K562 (cell line): ENCODE results near the gene SEMA5A. TPM values are rescaled to one million over a fixed set of nuclear protein-coding genes. Genes with fewer than 3 reads are reported as not detected.

Experiments used
- ATAC-seq: fragments of 200-7000 bp; cut with Tn5 transposase; 3 replicates; pipeline ENCODE4 v1.9.1; 2020; ENCODE audit warnings: moderate library complexity
- BruUV-seq: library from RNA; stranded (reverse); fragments of 400-500 nt; replicated peaks from 2 replicates; lab custom pipeline; 2021; lab: Mats Ljungman, UMichigan
- CTCF ChIA-PET: fragments of 300-600 bp; formaldehyde crosslinking; extraction: SDS; loops from one replicate; lab custom pipeline; 2021; ENCODE audit warnings: low intra/inter-chr PET ratio; lab: Yijun Ruan, JAX
- POLR2A ChIA-PET: fragments of 300-600, 350-650 bp; sonication (Branson Sonifier 250); formaldehyde crosslinking; extraction: SDS; loops from one replicate; lab custom pipeline; 2021; ENCODE audit warnings: antibody characterized with exemption, inconsistent platforms; lab: Yijun Ruan, JAX
- DNase-seq, 4 experiments: peaks; one replicate each; pipeline versions ENCODE4 v3.0.0 to v3.0.0-alpha.2; 2011 to 2018; ENCODE audit warnings: low spot score in 3 of 4, mixed read lengths in 3 of 4; ENCODE audit errors: extremely low read depth in 1 of 4
- FAIRE-seq: peaks from 2 replicates; lab custom pipeline; 2011; peaks lifted over from hg19 to GRCh38; lab: Jason Lieb, UNC
- H2AFZ ChIP-seq: 2 replicates; pipeline ENCODE4 v1.6.0; 2011; ENCODE audit warnings: low read depth, low read length, control low read depth, inconsistent platforms
- H3K27ac ChIP-seq: fragments of 200-600 bp; 3 replicates; pipeline ENCODE4 v1.8.0; 2011; ENCODE audit warnings: low read depth, mild to moderate bottlenecking, control low read depth, inconsistent platforms, low read length, moderate library complexity, mixed read lengths; ENCODE audit errors: extremely low read depth
- H3K27me3 ChIP-seq, 2 experiments: fragments of 300-600 bp in 1 of 2; 2 replicates in 1 of 2; 3 replicates in 1 of 2; pipeline versions ENCODE4 v1.6.0 to v1.8.0; 2011; ENCODE audit warnings: inconsistent platforms in 2 of 2, low read length in 2 of 2, mild to moderate bottlenecking in 1 of 2, mixed read lengths in 1 of 2, moderate library complexity in 1 of 2; ENCODE audit not compliant: control insufficient read depth in 2 of 2, insufficient read depth in 2 of 2
- H3K36me3 ChIP-seq: fragments of 300-600 bp; 3 replicates; pipeline ENCODE4 v1.8.0; 2011; ENCODE audit warnings: mild to moderate bottlenecking, low read length, inconsistent platforms; ENCODE audit not compliant: control insufficient read depth, insufficient read depth
- H3K4me1 ChIP-seq, 2 experiments: fragments of 200-600 bp in 1 of 2; replicated peaks in 1 of 2; 2 replicates in 1 of 2; 3 replicates in 1 of 2; pipeline versions ENCODE4 v1.5.1 to v1.8.0; 2011; ENCODE audit warnings: inconsistent platforms in 2 of 2, low read length in 2 of 2, mild to moderate bottlenecking in 1 of 2, mixed read lengths in 1 of 2, moderate library complexity in 1 of 2; ENCODE audit not compliant: control insufficient read depth in 2 of 2, insufficient read depth in 2 of 2
- H3K4me2 ChIP-seq: 2 replicates; pipeline ENCODE4 v1.6.1; 2011; ENCODE audit warnings: low read length, control low read depth, inconsistent platforms, mixed read lengths; ENCODE audit not compliant: insufficient read depth
- H3K4me3 ChIP-seq: fragments of 200-600 bp; sonication (generic), shearing (Covaris generic); 2 replicates; pipeline ENCODE4 v1.5.1; 2016; ENCODE audit warnings: control low read depth, inconsistent platforms
- H3K79me2 ChIP-seq: fragments of 200-600 bp; 3 replicates; pipeline ENCODE4 v1.8.0; 2011; ENCODE audit warnings: low read length, inconsistent platforms; ENCODE audit not compliant: control insufficient read depth, insufficient read depth
- H3K9ac ChIP-seq, 2 experiments: 2 replicates each; pipeline versions ENCODE4 v1.6.0 to v1.6.1; 2011; ENCODE audit warnings: low read depth in 2 of 2, low read length in 2 of 2, control low read depth in 1 of 2, inconsistent platforms in 1 of 2, mild to moderate bottlenecking in 1 of 2, mixed read lengths in 1 of 2; ENCODE audit not compliant: insufficient read depth in 1 of 2
- H3K9me1 ChIP-seq: one replicate; pipeline ENCODE4 v1.6.0; 2011; ENCODE audit warnings: inconsistent platforms, mild to moderate bottlenecking, low read length, moderate library complexity; ENCODE audit not compliant: control insufficient read depth, insufficient read depth
- H3K9me3 ChIP-seq: replicated peaks from 2 replicates; pipeline ENCODE4 v1.5.1; 2011; ENCODE audit warnings: low read depth, low read length, inconsistent platforms; ENCODE audit not compliant: control insufficient read depth, insufficient read depth
- H4K20me1 ChIP-seq: replicated peaks from 2 replicates; pipeline ENCODE4 v1.6.1; 2011; ENCODE audit warnings: low read length, inconsistent platforms, mixed read lengths; ENCODE audit not compliant: control insufficient read depth, insufficient read depth
- CREB1 ChIP-seq, 2 experiments: sonication (generic) in 1 of 2; formaldehyde crosslinking in 1 of 2; IDR thresholded peaks; 2 replicates each; pipeline versions ENCODE4 v1.6.1 to v1.8.0; 2012 to 2022; ENCODE audit warnings: inconsistent platforms in 1 of 2, mild to moderate bottlenecking in 1 of 2, missing genetic modification reagents in 1 of 2, moderate library complexity in 1 of 2
- EHMT2 ChIP-seq: fragments of 450-650 bp; IDR thresholded peaks from 2 replicates; pipeline ENCODE4 v1.6.1; 2018; ENCODE audit warnings: antibody characterized with exemption
- FOXM1 ChIP-seq, 2 experiments: fragments of 450-650 bp in 1 of 2; sonication (generic) in 1 of 2; formaldehyde crosslinking in 1 of 2; IDR thresholded peaks; 2 replicates each; pipeline versions ENCODE4 v1.6.1 to v1.9.0; 2017 to 2022; ENCODE audit warnings: low read depth in 2 of 2, mild to moderate bottlenecking in 2 of 2, missing genetic modification reagents in 1 of 2, moderate library complexity in 1 of 2
- GTF2F1 ChIP-seq: IDR thresholded peaks from 2 replicates; pipeline ENCODE4 v1.6.1; 2011; ENCODE audit warnings: low read depth, low read length, improper control_type of control experiment
- NCOA4 ChIP-seq: fragments of 450-650 bp; IDR thresholded peaks from 2 replicates; pipeline ENCODE4 v1.6.1; 2018; ENCODE audit warnings: mild to moderate bottlenecking; ENCODE audit not compliant: partially characterized antibody
- NR1H2 ChIP-seq: sonication (generic); formaldehyde crosslinking; IDR thresholded peaks from 2 replicates; pipeline ENCODE4 v1.4.0; 2020; ENCODE audit warnings: mild to moderate bottlenecking, missing genetic modification reagents
- POLR2H ChIP-seq: IDR thresholded peaks from 2 replicates; pipeline ENCODE4 v1.6.1; 2016; ENCODE audit warnings: missing genetic modification characterization, low read depth, mild to moderate bottlenecking, control low read depth, missing compliant biosample characterization, moderate library complexity
- PPARD ChIP-seq: fragments of 250-450 bp; sonication (Bioruptor Pico); IDR thresholded peaks from 2 replicates; pipeline ENCODE4 v1.8.0; 2022; ENCODE audit warnings: inconsistent platforms, mild to moderate bottlenecking, moderate library complexity
- PREB ChIP-seq: sonication (generic); formaldehyde crosslinking; IDR thresholded peaks from 2 replicates; pipeline ENCODE4 v1.8.1; 2023; ENCODE audit warnings: mild to moderate bottlenecking, missing genetic modification reagents
- SIX5 ChIP-seq, 2 experiments: IDR thresholded peaks; 2 replicates each; pipeline ENCODE4 v1.6.1; 2011; ENCODE audit warnings: low read length in 2 of 2, borderline replicate concordance in 1 of 2, low read depth in 1 of 2, mild to moderate bottlenecking in 1 of 2, moderate library complexity in 1 of 2; ENCODE audit not compliant: insufficient read depth in 1 of 2
- ZBTB40 ChIP-seq, 2 experiments: fragments of 450-650 bp in 1 of 2; sonication (generic) in 1 of 2; formaldehyde crosslinking in 1 of 2; IDR thresholded peaks; 2 replicates each; pipeline versions ENCODE4 v1.7.1 to v1.9.0; 2016 to 2022; ENCODE audit warnings: inconsistent platforms in 1 of 2, mild to moderate bottlenecking in 1 of 2, missing genetic modification reagents in 1 of 2
- ZNF121 ChIP-seq: sonication (generic); formaldehyde crosslinking; conservative IDR thresholded peaks from 2 replicates; pipeline ENCODE4 v1.8.0; 2022; ENCODE audit warnings: missing genetic modification reagents
- ZSCAN32 ChIP-seq: fragments of 450-650 bp; formaldehyde crosslinking; IDR thresholded peaks from 2 replicates; pipeline ENCODE4 v1.4.0; 2020; ENCODE audit warnings: mild to moderate bottlenecking, moderate library complexity
- in situ Hi-C: fragments of 300-500 bp; cut with MboI; formaldehyde crosslinking; loops from 4 replicates; pipeline ENCODE4 v1.15.0; 2018; ENCODE audit warnings: inconsistent platforms, mixed read lengths
- intact Hi-C: fragments of 100-400 bp; cut with micrococcal nuclease; formaldehyde crosslinking; loops from 2 replicates; pipeline ENCODE4 v1.14.2; 2022
- polyA plus RNA-seq, 8 experiments: library from polyadenylated mRNA; depleted of rRNA in 4 of 8; stranded (reverse) in 5 of 8; unstranded in 3 of 8; fragments of >200 nt; fragmentation: Nextera tagmentation in 2 of 8; fragmentation: Illumina TruSeq in 1 of 8; extraction: Ambion mirVana in 2 of 8; extraction: Trizol in 1 of 8; gene quantifications; 2 replicates each; pipeline versions ENCODE4 v1.2.1 to v1.2.3, GENCODE V29; 2011 to 2014; ENCODE audit warnings: inconsistent platforms in 1 of 8, missing spikeins in 1 of 8
- total RNA-seq, 7 experiments: library from RNA; depleted of rRNA in 6 of 7; stranded (reverse); fragments of >200 nt in 6 of 7; fragmentation: Illumina TruSeq in 2 of 7; extraction: Trizol in 2 of 7; gene quantifications; 2 replicates each; pipeline versions ENCODE4 v1.2.1 to v1.2.3, GENCODE V29; 2011 to 2021; ENCODE audit warnings: low replicate concordance in 1 of 7

SEMA5A gene
- total and polyA plus RNA-seq, 9 of the 15 experiments (the other 6 are each of a cell fraction or from before 2014, with no cell fraction given) = 0.02 TPM; not detected in 8

- no TSS peak for BruUV-seq
- Histone ChIP-seq H3K79me2 (no peaks in the 10 kb centered on the region), H2AFZ (no peak overlapping the region), H4K20me1 (no peaks in the 10 kb centered on the region), H3K36me3 (no peaks in the 10 kb centered on the region), H3K27me3 (no peaks in the 10 kb centered on the region), H3K9me3 (no peaks in the 10 kb centered on the region), H3K9me1 (no peaks in the 10 kb centered on the region), H3K9ac (no peak overlapping the region), H3K4me2 (no peak overlapping the region), H3K27ac (no peak overlapping the region), H3K4me1 (no peaks in the 10 kb centered on the region), H3K4me3 (no peak overlapping the region)
- FAIRE-seq (no peak), DNase-seq (no peak), ATAC-seq (no peak)
- CTCF ChIA-PET = no interaction called here
- POLR2A ChIA-PET = no interaction called here
- intact Hi-C loops (no loop called here), in situ Hi-C loops (no loop called here)
- TF ChIP-seq NCOA4 (no peak), ZNF121 (CRISPR knock-in tag) (no peak), EHMT2 (no peak), FOXM1 (IDR thresholded peaks at IDR 0.05; ENCODE audit: low read depth) (no peak), FOXM1 (CRISPR knock-in tag; IDR thresholded peaks at IDR 0.05; ENCODE audit: low read depth) (no peak), POLR2H (tag) (no peak), ZBTB40 (IDR thresholded peaks at IDR 0.05) (no peak), ZBTB40 (CRISPR knock-in tag; IDR thresholded peaks at IDR 0.05) (no peak), CREB1 (IDR thresholded peaks at IDR 0.05) (no peak), CREB1 (CRISPR knock-in tag; IDR thresholded peaks at IDR 0.05) (no peak), SIX5 (IDR thresholded peaks at IDR 0.05; ENCODE audit: borderline replicate concordance in 1 of 2, insufficient read depth in 1 of 2, low read depth in 1 of 2, low read length in 2 of 2) (no peak), PPARD (CRISPR knock-in tag) (no peak), ZSCAN32 (CRISPR knock-in tag) (no peak), NR1H2 (CRISPR knock-in tag) (no peak), GTF2F1 (no peak), PREB (CRISPR knock-in tag) (no peak)
Measured at GRCh38 chr5:9233712-9234111, 312.2 kb downstream of the SEMA5A start.
